C1 segment of cervical spinal cord (tissue), 14 donors: ENCODE data around the gene TUBGCP3.
"Not testable (repeated sequence)": the region's sequence is repeated elsewhere in the genome, so short reads cannot be mapped to it uniquely, and the experiment has no call there.

ENCODE experiments used
- DNase-seq, 14 donors: peaks; one replicate each; lab custom pipeline; 2025; lab: John Stamatoyannopoulos, UW

Gene TUBGCP3, protein sequence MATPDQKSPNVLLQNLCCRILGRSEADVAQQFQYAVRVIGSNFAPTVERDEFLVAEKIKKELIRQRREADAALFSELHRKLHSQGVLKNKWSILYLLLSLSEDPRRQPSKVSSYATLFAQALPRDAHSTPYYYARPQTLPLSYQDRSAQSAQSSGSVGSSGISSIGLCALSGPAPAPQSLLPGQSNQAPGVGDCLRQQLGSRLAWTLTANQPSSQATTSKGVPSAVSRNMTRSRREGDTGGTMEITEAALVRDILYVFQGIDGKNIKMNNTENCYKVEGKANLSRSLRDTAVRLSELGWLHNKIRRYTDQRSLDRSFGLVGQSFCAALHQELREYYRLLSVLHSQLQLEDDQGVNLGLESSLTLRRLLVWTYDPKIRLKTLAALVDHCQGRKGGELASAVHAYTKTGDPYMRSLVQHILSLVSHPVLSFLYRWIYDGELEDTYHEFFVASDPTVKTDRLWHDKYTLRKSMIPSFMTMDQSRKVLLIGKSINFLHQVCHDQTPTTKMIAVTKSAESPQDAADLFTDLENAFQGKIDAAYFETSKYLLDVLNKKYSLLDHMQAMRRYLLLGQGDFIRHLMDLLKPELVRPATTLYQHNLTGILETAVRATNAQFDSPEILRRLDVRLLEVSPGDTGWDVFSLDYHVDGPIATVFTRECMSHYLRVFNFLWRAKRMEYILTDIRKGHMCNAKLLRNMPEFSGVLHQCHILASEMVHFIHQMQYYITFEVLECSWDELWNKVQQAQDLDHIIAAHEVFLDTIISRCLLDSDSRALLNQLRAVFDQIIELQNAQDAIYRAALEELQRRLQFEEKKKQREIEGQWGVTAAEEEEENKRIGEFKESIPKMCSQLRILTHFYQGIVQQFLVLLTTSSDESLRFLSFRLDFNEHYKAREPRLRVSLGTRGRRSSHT

DNA sequence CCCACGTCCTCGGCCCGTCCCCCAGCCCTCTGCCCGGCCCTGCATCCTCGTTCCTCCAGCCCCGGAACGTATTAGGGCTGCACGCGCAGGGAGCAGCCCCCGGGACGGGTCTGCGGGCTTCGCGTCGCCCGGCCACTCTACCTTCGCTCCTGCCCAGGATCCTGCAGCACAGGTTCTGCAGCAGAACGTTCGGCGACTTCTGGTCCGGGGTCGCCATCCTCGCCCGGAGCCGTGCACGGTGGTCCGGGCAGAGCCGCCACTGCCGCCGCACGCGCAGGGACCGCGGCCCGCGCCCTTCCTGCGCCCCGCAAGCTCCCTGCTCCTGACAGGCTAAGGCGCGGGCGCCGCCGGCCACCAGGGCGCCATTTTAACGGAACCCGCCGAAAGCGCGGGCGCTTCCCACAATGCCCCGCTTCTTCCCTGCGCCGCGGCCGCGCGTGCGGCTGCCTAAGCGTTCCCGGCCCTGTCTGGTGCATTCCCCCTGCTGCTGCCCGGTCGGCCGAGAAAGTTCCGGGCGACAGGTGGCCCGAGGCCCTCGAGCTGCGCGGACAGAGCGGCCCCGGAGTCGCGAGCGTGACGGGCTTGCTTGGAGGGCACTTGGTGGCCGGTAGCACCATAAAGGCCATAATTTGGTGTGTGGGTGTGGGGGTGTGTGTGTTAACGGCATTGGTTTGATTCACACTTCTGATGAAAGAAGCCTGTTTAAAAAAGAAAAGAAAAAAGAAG is at the start of gene TUBGCP3:
Gene TUBGCP3 (minus strand): TSS at position 390 of the 726 bp plus-strand sequence. CDS start 173 bp downstream, at position 217.
- peak; percentile 24 to 88 (median 72) for DNase-seq

DNA sequence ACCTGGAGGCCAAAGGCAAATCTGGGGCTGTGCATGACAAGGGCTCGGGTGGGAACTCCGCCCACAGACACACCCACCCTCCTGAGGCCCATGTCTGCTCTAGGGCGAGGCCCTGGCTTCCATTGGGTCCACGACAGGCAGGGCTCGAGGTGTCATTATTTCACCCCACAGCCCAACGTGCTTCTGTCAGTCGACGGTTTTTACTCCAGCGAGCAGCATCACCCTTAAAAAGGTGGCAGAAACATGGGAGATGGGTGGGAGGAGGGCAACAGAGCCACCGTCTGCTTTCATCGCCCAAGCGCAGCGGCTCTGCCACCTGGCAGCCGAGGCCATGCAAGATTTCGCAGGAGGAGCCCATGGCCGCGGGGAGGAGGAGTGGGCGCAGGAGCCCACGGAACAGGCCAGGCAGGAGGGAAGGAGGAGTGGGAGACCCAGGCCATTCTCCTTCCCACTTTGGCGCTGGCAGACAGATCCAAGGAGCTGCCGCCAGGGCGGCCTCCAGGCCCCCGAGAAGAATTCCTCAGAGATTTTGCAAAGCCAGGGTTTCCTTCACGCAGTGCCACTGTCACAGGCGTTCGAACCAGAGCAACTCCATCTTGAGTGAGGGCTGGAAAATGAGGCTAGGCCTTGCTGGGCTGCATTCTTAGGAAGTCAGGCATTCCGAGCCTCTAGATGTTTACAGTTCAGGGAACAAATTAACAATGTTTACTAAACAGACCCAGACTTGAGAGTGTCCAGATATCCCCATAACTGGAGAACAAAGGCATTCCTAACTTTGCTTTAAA is 49.3 kb upstream of the TUBGCP3 start:
- DNase-seq = no peak

DNA sequence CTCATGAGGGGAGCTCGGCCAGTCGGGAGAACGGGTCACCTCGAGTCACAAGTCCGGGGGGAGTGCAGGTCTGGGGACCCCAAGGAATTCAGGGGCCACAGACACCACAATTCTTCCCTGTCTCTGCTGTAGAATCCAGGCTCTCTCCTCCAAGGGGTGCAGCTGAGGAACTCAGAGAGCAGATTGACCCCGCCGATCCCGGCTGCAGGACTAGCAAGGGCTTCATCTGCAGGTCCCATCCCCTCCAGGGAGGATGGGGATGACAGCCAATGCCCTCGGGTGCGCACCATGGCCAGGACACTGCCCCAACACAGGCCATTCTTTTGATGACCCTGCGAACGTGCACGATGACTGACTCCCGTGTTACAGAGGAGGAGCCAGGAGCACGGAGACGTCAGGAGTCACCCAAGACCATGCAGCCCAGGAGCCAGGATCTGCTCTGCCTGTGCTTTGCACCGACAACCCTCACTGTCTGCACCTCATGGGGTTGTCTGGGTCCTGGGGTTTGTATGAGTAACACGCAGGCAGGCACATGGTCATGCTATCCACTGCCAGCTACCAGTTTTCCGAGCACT is 48.5 kb upstream of the TUBGCP3 start:
- no peak for DNase-seq

DNA sequence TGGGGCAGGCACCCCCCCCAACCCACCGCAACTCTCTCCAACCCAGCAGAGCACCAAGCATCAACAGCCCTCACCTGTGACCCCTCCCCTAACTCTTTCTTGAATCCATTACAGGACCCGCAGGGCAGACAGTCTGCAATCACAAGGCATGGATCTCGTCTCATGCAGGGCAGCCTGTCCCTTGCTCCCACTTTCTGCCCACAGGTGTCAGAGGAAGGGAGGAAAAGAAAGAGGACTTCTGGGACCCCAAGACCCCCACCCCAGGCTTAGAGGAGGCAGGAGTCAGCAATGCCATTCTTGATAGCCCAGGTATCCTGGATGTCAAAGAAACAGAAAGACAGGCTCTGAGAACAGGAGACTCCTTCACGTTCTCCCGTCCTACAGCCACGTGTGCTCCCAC is 47.4 kb upstream of the TUBGCP3 start:
- no peak for DNase-seq

DNA sequence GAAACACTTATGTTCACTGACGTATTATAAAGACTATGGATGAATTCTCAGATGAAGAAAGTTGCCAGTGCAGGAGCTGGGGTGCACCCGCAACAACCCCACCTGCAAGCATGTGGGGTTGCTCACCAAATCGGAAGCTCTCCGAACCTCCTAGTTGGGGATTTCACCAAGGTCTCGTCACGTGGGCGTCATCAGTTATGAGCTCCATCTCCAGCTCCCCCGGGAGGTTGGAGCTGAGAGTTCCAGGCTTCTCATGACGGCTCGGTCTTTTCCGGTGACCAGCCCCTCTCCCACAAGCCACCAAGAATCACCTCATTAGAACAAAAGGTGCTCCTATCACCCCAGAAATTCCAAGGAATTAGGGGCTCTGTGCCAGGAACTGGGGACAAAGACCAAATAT is 46.1 kb upstream of the TUBGCP3 start:
- no peak for DNase-seq

DNA sequence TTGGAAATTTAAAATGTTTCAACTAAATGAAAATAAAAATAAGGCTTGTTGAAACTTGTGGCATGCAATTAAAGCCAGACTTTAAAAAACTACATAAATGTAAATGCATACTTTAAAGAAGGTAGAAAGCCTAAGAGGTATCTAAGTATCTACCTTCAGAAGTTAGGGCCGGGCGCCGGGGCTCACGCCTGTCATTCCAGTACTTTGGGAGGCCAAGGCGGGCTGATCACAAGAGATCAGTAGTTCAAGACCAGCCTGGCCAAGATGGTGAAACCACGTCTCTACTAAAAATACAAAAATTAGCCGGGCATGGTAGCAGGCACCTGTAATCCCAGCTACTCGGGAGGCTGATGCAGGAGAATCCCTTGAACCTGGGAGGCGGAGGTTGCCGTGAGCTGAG is 42.3 kb upstream of the TUBGCP3 start:
- DNase-seq = not testable (repeated sequence)

DNA sequence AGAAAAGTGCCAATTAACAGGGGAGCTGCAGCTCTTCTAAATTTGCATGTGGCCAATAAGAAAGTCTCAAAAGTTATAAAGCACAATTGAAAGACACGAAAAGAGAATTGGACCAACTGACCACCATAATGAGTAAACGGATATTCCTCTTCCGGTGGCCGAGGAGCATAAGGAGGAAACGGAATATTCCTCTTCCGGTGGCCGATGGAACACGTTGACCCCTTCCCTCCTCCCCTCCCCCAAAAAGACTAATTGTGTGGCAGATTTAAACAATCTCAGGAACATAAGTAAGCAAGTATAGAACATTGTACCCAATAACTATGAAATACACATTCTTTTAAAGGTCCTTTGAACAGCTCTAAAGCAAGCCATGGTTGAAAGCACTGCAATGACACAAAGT is 41.2 kb upstream of the TUBGCP3 start:
- no peak for DNase-seq

DNA sequence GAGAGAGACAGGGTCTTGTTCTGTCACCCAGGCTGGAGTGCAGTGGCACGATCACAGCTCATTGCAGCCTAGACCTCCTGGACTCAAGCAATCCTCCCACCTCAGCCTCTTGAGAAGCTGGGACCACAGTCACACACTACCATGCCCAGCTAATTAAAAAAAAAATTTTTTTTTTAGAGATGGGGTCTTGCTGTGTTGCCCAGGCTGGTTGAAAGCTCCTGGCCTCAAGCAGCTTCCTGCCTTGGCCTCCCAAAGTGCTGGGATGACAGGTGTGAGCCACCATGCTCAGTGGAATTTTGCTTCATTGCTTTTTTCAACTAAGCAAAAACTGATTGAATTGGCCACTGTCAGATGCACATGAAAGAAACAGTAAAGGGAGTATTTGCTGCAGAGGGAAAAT is 39.7 kb upstream of the TUBGCP3 start:
- DNase-seq = not testable (repeated sequence)

DNA sequence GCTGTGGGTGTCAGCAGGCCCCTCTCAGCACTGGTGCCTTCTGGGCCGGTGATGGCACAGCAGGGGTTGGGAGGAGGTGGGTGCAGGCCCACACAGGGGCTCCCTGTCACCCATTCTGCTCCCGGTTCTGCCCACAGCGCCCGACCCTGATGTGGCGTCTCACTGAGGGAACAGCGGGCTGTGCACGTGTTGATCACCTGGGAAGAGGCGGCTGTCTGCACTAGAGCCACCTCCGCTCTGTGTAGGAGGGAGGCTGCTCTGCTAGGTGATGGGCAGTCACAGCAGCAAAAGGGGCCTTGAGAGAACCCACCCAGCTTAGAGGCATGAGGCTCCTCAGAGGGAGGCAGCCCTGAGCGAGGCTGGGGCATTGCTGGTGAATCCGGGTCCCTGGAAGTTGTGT is 39.2 kb upstream of the TUBGCP3 start:
- no peak for DNase-seq

DNA sequence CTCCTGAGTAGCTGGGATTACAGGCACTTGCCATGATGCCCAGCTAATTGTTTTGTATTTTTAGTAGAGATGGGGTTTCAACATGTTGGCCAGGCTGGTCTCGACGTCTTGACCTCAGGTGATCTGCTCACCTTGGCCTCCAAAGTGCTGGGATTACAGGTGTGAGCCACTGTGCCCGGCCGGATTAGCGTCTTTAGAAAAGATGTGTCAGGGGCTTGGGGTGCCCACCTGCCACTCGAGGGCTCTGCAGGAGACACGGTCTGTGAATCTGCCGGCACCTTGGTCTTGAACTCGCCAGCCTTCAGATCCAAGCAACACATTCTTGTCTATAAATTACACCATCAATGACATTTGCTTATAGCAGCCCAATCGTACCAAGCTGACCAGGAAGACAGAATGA is 38.8 kb upstream of the TUBGCP3 start:
- no peak for DNase-seq

DNA sequence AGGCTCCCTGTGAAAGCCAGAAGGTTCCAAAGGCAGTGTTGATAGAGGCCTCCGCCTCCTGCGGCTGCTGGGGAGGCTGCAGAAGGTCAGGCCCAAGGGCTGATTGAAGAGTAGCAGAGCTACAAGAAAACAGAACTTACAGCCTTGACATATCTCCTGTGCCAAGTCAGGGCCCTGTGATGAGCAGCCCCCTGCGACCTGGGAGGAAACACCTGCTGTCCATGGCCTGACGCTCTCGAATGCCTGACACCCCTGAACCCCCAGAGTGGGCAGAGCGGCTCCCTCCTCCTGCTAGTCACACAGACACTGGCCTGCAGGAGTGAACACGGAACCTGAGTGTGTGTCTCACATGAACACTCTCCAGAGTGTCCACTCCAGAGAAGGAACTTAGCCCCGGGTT is 38.2 kb upstream of the TUBGCP3 start:
- no peak for DNase-seq

DNA sequence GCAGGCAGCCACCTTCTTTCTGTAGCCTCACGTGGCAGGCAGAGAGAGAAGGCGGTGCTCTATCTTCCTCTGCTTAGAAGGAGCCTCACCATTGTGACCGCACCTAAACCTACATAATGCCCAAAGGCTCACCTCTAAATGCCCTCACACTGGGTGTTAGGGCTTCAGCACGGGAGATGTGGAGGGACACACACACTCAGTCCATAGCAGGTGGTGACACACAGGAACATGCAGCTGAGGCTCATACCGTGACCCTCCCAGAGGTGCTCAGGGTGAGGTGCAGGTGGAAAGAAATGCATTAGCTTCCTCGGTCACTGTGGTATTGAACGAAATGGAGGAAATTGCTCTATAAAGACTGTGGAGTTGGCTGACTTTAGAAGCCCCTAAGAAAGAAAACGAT is 37.7 kb upstream of the TUBGCP3 start:
- DNase-seq = no peak

DNA sequence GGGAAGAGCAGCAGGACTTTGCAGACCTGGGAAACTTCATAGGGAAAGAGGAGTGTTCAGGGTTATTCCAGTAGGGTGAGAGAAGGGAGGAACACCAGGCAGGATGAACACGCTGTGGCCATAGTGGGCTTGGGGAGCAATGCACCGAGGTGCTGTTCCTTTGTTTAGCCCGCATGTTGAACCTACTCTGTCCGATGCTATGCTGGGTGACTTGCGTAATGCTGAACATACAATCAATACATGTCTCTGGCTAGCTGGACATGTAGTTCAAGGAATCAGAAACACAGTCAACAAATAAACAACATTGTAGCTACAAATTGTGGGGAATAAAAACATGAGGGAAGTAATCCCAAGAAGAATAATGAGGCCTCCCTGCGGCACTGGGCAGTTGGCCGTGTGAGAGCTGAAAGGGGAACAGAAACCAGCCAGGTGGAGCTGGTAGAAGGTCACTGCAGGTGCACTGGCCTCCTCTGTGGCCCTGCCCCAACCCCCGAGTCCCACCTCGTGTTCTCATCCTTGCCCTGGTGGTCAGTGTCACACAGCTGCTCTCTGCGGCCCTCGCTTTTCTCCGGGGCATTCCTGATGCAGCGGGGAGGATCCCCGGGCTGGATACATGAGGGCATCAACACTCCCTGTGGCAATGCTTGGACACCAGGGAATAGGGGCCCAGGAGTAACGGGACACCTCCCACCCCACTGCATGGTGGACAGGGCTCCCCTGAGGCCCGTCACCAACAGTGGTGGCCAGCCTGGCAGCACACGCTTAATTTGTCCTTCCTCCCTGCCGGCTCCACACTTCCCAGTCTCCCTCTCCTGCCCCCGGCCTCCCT is 36.9 kb upstream of the TUBGCP3 start:
- DNase-seq = no peak

DNA sequence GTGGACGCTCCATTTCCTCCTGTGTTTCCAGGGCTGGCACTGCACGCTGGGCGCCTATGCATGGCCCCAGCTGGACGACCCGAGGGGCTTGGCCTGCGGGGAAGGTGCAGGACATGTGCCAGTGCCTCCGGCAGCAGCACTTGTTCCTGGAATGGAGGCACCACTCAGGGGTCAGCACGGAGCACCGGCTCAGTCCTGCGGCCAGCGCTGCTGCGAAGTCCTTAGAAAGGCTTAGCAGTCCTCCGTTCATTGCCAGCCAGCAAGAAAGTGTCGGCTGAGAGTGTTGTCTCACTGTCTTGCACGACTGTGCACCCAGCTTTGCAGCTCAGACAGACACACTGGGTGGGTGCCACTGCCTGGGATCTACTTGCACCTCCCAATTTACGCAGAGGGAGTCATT is 36.1 kb upstream of the TUBGCP3 start:
- no peak for DNase-seq

DNA sequence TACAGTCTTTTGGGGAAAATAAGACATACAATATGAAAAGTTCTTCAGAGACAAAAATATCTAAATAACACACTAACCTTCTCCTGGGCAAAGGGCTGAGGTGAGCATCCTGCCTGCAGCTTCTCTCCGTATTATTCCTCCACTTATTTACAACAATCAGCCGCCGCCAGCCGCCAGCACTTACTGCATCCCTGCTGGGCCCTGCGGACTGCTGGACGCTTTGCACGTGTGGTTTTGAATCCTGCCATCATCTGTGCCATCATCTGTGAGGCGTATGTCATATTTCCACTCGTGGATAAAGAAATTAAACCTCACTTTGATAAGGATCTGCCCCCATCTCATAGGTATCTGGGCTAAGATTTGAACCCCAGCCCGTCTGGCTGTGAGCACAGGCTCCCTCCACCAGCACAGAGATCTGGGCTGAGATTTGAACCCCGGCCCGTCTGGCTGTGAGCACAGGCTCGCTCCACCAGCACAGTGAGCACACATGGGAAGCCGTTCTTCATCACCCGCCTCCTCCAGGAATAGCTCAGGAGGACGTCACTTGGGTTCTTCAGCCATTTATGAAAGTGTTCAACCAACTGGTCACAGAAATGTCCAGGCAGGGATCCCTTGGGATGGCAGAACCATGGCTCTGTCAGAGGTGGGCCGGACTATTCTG is 35.2 kb upstream of the TUBGCP3 start:
- no peak for DNase-seq

DNA sequence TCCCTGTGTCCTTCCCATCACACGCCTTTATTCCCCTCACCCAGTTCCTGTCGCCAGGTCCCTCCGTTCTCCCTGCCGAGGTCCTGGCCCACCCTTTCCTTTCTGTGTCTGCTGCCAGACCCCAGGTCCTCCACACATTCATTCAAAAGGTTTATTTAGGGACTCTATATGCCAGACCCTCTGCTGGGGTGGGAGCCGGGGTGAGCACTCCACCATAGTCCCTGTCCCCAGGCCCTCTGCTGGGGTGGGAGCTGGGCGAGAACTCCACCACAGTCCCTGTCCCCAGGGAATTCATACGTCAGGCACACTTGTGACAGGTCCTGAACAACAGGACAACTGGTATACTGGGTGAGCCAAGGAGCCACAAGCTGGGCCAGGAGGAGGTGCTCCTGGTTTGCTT is 34.4 kb upstream of the TUBGCP3 start:
- no peak for DNase-seq

DNA sequence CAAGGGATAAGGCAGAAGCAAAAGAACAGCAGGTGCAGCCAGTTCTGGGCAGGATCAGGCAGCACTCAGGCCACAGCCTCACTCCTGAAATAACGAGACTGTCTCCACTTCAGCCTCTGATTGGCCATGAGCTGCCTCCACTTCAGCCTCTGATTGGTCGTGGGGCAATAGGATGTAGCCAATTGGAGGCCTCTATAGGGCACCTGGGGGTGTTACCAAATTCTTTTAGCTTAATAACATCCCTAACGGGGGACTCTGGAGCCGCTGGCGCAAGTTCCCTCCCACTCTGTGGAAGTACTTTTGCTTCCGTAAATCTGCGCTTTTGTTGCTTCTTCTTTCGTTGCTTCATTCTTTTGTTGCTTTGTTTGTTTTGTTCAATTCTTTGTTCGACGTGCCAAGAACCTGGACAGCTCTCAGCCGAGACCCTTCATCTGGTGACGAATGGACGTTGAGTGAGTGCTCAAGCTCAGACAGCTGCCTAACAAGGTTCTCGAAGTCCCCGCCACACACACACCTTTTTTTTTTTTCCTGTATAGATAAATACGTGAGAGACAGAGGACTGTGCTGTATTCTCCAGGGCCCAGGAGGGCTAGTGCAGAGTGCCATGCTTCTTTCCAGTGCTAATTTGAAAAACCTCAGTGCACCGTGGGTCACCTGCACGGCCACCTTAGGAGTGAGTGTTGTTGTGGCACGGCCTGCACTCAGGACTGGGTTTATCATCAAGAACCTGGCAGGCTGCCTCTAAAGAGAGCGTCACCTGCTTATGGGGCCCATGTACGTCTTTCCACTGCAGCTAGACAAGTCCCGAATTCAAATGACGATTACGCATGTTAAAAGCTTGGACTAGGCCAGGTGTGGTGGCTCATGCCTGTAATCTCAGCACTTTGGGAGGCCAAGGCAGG is 32.0 kb upstream of the TUBGCP3 start:
- peak in 3 of 14 donors; percentile 13 to 26 (median 14) for DNase-seq

DNA sequence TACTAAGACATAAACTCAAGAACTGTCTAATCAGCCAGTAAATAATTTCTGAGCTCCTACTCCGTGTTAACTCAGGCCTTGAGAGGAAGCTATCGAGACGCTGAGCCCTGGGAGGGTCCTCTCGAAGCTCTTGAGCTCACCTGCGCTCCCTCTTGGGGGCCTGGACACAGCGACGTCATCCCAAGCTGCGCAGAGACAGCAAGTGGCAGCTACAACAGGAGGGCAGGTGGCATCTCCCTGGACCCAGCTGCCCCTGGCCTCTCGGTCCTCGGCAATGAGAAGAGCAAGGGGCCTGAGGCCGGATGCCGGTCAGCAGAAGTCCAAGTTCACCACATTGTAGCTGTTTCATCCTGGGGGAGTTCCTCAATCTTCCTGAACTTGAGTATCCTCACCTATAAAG is 30.5 kb upstream of the TUBGCP3 start:
- no peak for DNase-seq
